Left renal cortex interstitium (tissue), 4 donors: ENCODE results near the gene CMBL. TPM values are rescaled to one million over a fixed set of nuclear protein-coding genes. Genes with fewer than 3 reads are reported as not detected.
A peak's percentile ranks its signal among the peaks of the same experiment; 100 is the strongest.
"Not testable (repeated sequence)": the region's sequence is repeated elsewhere in the genome, so short reads cannot be mapped to it uniquely, and the experiment has no call there.

ENCODE experiments used
- DNase-seq, 4 donors: peaks; one replicate each; pipeline ENCODE4 v3.0.0-alpha.2; 2013; ENCODE audit warnings: low read depth in 4 of 4, low spot score in 2 of 4, missing footprints in 1 of 4
- polyA plus RNA-seq, 4 donors: library from polyadenylated mRNA; unstranded; fragments of 120-200 nt; gene quantifications; one replicate each; pipeline ENCODE4 v1.2.1, GENCODE V29; 2013; ENCODE audit not compliant: insufficient read length in 4 of 4

The CMBL gene
- polyA plus RNA-seq, 4 donors: 33.3 to 48.6 (median 43.0) TPM

GRCh38 chr5:10288592-10289219, 19.0 kb downstream of the CMBL start:
- DNase-seq: peak in 1 of 4 donors; percentile 65

- DNase-seq: no peak
Observed at GRCh38 chr5:10286862-10287227, 20.9 kb downstream of the CMBL start.

- no peak for DNase-seq
Observed at GRCh38 chr5:10286162-10286861, 21.4 kb downstream of the CMBL start.

GRCh38 chr5:10285362-10285761, 22.3 kb downstream of the CMBL start:
- not testable (repeated sequence) for DNase-seq

- peak in 2 of 4 donors; percentile 76 to 80 for DNase-seq
Observed at GRCh38 chr5:10283927-10284635, 23.6 kb downstream of the CMBL start.

GRCh38 chr5:10279925-10280720, 27.6 kb downstream of the CMBL start:
- DNase-seq: no peak

- no peak for DNase-seq
Observed at GRCh38 chr5:10279328-10279727, 28.4 kb downstream of the CMBL start.

GRCh38 chr5:10278658-10279279, 28.9 kb downstream of the CMBL start:
- no peak for DNase-seq

- no peak for DNase-seq
Observed at GRCh38 chr5:10277773-10278630, 29.7 kb downstream of the CMBL start.

- DNase-seq: no peak
Observed at GRCh38 chr5:10276691-10277090, 31.0 kb downstream of the CMBL start.

GRCh38 chr5:10275991-10276390, 31.7 kb downstream of the CMBL start:
- no peak for DNase-seq

GRCh38 chr5:10275460-10275859, 32.2 kb downstream of the CMBL start:
- no peak for DNase-seq

- DNase-seq: not testable (repeated sequence)
Observed at GRCh38 chr5:10272875-10273209, 34.9 kb downstream of the CMBL start.

- no peak for DNase-seq
Observed at GRCh38 chr5:10272053-10272874, 35.4 kb downstream of the CMBL start.

GRCh38 chr5:10268100-10268499, 39.6 kb downstream of the CMBL start:
- DNase-seq: no peak

- DNase-seq: no peak
Observed at GRCh38 chr5:10266839-10267238, 40.9 kb downstream of the CMBL start.

GRCh38 chr5:10266137-10266536, 41.6 kb downstream of the CMBL start:
- no peak for DNase-seq

- DNase-seq: no peak
Observed at GRCh38 chr5:10265245-10266109, 42.2 kb downstream of the CMBL start.
